HG03354 (cell line): ENCODE measurements around the gene DRG2.

Experiments used
- ATAC-seq: cut with Tn5 transposase; IDR thresholded peaks from one replicate; pipeline ENCODE4 v1.9.1; 2021; ENCODE audit warnings: mild to moderate bottlenecking; ENCODE audit not compliant: unreplicated experiment, poor library complexity, severe bottlenecking

DRG2 gene

DNA sequence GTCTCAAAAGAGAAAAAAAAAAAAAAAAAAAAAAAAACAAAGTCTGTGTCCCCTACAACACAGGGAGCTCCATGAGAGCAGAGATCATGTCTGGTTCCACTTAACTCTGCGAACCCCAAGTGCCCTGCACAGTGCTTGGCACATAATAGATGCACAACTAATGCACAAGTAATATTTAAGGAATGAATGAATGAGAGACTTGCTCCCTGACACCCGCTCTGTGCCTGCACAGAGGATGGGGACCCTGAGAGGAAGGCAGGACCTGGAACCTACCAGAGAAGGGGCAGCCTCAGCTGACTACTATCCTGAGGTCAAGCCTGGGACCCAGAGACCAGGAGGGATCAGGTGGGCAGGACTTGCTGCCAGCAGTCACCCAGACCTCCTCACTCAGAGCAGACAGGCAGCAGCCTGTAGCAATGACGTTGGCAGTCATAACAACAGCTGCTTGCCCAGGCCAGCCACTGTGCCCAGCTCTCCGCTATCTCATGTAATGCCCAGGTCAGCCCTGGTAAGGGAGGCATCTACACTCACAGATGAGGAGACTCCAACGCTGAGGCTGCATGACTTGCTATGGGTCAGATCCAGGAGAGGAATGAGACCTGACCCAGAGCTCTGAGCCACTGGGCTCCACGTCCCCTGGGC, 23.7 kb downstream of the DRG2 start:
- ATAC-seq, result no peak

DNA sequence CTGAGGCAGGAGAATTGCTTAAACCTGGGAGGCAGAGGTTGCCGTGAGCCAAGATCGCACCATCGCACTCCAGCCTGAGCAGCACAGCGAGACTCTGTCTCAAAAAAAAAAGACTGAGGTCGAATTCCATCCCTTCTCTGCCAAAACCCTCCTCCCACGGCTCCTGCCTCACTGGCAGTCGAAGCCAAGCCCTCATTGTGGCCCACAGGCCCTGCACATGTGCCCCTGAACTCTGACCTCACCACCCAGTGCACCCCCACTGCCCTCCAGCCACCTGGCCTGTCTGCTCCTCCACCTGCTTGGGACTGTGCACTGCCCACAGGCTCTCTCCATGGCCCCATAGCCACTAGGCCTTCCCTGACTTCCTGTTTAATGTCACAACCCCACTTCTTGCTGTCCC, 27.8 kb downstream of the DRG2 start:
- ATAC-seq, result no peak

DNA sequence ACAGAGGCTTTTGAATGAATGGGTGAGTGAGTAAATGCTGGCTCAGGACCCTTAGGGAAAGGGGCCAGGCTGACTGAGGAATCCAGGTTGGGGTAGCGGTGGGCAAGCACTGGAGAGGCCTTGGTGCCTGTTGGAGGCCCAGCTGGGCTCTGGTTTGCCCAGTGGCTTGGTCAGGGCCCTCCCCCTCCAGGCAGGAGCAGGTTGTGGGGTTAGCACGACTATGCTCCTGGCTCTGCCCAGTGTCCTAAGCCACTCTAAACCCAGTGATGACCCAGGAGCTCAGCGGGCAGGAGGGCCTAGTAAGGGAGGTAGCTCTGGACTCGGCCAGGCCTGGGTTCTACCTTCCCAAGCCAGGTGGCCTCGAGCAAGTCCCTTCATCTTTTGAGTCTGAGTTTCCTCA, 28.3 kb downstream of the DRG2 start:
- ATAC-seq, result no peak

DNA sequence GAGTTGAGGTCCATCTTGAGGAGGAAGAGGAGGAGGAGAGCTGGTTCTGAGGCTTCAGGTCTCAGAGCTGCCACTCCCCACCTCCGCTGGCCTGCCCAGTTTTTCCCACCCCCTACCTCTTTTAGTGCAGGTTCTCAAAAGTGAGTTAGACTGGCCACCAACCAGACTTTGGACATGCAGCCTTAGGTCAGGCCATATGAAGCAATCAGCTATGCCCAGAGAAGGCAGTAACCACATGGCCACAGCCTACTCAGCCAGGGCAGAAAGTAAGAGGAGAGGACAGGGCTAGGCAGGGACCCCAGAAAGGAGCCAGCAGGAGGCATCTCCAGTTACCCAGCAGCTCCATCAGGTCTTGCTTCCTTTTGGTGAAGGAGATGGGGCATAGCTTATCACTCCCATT, 29.8 kb downstream of the DRG2 start:
- no peak for ATAC-seq

DNA sequence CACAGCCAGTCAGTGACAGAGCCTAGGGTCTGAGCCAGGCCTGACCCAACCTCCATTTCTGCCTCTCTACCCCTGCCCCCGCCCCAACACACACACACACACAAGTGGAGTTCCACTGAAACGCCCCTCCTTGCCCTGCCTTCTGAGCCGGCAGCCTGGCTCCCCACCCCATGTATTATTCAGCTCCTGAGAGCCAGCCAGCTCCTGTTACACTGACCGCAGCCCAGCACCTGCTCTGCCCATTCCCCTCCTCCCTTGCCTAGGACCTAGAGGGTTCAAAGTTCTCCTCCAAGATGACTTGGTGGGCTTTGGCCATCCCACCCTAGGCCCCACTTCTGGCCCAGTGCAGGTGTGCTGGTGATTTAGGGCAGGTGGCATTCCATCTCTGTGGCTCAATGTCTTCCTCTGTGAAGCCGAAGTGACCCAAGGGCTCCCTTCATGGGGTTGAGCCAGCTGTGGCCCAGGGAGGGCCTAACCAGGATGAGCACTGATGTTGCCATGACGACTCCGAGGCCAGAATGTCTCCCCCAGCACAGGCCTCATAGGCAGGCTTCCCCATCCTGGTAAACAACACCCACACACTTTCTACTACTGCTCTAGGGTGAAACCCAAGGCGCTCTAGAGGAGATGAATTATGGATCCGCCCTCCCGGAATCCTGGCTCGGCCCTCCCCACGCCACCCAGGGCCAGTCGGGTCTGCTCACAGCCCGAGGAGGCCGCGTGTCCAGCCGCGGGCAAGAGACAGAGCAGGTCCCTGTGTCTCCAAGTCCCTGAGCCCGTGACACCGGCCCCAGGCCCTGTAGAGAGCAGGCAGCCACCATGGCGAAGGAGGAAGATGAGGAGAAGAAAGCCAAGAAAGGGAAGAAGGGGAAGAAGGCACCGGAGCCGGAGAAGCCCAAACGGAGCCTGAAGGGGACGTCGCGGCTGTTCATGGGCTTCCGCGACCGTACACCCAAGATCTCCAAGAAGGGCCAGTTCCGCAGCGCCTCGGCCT, 30.5 kb downstream of the DRG2 start:
- ATAC-seq, result no peak

DNA sequence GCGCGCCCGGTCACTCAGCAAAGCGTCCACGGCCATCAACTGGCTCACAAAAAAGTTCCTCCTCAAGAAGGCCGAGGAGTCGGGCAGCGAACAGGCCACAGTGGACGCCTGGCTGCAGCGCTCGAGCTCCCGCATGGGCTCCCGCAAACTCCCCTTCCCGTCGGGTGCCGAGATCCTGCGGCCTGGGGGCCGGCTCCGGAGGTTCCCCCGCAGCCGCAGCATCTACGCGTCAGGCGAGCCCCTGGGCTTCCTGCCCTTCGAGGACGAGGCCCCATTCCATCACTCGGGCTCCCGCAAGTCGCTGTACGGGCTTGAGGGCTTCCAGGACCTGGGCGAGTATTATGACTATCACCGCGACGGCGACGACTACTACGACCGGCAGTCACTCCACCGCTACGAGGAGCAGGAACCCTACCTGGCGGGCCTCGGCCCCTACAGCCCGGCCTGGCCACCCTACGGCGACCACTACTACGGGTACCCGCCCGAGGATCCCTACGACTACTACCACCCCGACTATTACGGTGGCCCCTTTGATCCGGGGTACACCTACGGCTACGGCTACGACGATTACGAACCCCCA, 31.5 kb downstream of the DRG2 start:
- ATAC-seq, result no peak

DNA sequence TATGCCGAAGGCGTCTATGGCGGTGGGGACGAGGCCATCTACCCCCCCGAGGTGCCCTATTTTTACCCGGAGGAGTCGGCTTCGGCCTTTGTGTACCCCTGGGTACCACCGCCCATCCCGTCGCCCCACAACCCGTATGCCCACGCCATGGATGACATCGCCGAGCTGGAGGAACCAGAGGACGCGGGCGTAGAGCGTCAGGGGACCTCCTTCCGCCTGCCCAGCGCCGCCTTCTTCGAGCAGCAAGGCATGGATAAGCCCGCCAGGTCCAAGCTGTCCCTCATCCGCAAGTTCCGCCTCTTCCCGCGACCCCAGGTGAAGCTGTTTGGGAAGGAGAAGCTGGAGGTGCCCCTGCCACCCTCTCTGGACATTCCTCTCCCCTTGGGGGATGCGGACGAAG, 32.2 kb downstream of the DRG2 start:
- no peak for ATAC-seq

DNA sequence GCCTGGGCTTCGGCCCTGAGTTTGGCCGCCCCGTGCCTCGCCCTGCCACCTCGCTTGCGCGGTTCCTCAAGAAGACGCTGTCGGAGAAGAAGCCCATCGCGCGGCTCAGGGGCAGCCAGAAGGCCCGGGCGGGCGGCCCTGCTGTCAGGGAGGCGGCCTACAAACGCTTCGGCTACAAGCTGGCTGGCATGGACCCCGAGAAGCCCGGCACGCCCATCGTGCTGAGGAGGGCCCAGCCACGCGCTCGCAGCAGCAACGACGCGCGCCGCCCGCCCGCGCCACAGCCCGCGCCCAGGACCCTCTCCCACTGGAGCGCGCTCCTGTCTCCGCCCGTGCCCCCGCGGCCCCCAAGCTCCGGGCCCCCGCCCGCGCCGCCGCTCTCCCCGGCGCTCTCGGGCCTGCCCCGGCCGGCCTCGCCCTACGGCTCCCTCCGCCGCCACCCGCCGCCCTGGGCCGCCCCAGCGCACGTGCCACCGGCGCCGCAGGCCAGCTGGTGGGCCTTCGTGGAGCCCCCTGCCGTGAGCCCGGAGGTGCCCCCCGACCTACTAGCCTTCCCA, 32.8 kb downstream of the DRG2 start:
- ATAC-seq, result no peak

DNA sequence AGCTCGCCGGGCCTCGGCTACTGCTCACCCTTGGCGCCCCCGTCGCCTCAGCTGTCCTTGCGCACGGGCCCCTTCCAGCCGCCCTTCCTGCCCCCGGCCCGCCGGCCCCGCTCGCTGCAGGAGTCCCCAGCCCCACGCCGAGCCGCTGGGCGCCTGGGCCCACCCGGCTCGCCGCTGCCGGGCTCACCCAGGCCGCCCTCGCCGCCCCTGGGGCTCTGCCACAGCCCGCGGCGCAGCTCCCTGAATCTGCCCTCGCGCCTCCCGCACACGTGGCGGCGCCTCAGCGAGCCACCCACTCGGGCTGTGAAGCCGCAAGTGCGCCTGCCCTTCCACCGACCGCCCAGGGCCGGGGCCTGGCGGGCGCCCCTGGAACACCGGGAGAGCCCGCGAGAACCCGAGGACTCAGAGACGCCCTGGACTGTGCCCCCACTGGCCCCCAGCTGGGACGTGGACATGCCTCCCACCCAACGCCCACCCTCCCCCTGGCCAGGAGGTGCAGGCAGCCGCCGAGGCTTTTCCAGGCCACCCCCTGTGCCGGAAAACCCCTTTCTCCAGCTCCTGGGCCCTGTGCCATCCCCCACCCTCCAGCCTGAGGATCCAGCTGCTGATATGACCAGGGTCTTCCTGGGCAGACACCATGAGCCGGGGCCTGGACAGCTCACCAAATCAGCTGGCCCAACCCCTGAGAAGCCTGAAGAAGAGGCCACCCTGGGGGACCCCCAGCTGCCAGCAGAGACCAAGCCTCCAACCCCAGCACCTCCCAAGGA, 33.6 kb downstream of the DRG2 start:
- no peak for ATAC-seq

DNA sequence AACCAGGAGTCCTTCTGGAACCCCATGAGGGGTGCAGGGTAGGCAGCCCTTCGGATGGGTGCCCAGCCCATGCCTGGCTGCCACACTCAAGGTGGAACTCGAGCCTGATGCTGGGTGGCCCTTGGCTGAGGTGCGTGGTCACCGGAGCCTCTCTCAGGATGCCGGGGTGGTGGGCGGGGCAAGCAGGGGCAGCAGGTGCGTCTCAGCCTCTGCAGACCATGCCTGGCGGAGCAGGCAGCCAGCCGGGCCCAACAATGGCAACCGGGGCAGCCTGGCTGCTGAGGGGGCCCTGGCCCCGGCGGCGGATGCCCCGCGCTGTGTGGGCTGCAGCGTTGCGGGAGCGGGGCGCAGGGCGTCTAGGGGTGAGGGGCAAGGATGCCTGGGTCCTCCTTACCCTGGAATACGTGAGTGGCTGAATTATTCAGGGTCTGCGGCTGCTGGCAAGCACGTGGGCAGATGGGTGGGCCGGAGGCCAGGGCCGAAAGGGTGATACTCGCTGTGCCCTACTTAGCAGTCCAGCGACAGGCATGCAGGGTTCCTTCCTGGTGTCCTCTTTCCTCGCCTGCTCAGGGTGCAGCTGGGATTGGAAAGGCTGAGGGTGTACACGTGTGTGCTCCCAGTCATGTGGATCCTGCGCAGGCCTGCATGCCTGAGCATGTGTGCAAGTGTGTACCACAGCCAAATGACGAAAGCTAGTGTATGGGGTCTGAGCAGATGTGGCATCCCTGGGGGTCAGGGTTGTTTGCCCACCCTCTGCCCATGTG, 35.4 kb downstream of the DRG2 start:
- ATAC-seq, result no peak

DNA sequence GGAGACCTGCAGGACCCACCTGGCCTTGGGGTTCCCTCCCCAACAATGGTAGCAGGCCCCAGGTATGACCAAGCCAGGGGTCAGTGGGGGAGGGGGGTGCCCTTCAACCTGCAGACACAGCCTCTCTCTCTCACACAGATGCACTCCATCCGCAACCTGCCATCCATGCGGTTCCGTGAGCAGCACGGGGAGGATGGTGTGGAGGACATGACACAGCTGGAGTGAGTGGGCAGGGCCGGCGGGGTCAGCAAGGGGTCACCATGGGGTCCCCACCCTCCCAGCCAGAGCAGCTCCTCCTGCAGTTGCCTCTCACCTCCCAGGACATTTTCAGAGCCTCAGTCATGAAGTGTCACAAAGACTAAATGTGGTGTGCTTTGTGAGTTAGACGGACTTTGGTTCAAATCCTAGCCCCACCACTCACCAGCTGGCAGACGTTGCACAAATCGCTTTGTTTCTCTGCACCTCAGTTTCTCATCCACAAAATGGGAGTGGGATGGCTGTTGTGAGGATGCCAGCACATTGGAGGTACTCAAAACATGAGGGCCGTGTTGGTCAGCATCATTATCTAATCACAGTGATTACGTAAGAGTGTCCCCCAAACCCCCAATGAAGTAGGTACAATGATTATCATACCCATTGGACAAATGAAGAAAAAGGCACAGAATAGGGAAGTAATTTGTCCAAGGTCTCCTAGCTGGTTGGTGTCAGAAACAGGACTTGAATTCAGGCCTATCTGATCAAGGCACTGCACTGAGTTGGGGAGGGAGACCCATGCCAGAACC, 36.8 kb downstream of the DRG2 start:
- no peak for ATAC-seq

DNA sequence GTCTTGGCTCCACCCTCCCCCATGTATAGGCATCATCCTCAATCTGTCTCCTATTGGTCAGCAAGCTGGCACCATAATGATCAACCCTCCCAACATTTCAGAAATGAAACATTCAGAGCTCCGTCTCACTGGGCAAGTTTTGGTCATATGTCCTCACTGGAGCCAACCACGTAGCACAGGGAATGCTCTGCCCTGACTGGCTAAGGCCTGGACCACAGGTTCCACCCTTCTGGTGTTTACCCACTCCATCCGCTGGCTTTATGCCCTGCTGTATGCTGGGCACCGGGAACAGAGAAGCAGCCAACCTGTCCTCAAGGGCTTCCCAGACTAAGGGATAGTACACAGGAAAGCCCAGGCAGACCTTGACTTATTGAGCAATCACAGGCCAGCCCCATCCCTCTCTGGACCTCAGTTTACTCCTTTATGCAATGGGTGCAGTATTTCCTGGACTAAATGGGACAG, 41.3 kb downstream of the DRG2 start:
- no peak for ATAC-seq

DNA sequence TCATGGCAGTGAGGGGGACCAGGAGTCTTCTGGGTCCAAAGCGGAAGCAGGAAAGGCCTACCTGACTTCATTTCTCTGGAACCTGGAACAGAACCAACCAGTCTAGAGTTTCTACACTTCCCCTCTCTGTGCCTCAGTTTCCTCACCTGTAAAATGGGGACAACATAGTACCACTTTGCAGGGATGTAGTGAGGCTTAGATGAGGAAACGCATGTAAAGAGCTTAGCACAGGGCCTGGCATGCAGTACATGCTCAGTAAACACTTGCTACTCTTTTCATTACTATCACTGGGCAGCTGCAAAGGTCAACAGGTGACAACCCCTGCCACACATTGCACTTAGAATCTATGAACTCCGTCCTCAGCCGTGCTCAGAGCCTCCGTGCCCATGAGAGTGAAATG, 45.0 kb downstream of the DRG2 start:
- ATAC-seq, result no peak

DNA sequence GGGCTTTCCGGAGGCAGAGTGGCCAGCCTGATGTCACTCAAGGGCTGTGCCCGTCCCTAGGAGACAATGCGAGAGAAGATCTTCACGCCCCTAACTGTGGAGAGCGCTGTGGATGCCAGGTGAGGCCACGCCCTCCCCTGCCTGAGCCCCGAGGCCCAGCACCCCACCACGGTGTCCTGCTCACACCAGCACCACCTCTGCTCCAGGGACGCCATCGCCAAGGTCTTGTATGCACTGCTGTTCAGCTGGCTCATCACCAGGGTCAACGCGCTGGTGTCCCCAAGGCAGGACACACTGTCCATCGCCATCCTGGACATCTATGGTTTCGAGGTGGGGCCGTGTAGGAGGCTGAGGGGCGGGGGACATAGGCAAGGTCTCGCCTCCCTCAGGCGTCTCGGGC, 48.6 kb downstream of the DRG2 start:
- no peak for ATAC-seq

DNA sequence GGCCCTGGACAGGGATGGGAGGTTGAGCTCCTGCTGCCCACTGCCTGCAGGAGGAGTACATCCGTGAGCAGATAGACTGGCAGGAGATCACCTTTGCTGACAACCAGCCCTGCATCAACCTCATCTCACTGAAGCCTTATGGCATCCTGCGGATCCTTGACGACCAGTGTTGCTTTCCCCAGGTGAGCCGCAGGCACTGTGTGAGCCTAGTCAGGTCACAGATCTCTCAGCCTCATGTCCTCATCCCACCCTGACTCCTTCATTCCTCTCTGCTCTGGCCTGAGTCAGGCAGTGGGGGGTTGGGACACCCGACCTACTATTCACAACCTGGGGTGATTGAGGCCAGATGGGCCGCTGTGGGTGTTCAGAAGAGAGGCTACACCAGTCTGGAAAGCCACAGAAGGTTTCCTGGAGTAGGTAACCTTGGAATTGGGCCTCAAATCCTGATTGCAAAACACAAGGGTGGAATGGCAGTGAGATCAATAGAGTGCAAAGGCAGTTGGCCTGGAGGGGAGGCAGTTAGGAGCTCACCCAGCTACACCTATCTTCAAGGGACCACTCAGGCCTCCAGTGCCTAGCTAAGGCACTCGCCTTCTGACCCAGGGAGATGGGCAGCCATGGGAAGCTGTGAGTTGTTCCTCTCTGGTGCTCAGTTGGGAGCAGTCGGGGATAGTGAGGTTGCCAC, 50.5 kb downstream of the DRG2 start:
- ATAC-seq, result no peak

DNA sequence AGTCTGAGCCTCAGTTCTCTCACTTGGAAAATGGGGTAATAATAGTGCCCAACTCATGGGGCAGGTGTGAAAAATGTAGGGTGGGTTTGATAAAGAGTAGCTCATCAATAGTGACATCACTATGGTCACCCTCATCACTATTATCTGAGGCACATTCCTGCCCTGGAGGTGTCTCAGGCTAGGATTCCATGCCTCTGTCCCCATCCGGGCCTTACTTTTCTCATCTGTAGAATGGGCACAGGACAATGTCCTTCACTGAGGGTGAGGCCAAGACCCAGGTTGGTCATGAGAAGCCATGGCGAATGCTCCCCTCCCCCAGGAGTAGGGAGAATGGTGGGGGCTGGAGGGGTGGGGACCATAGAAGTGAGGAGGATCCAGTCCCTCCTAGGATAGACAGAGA, 51.3 kb downstream of the DRG2 start:
- ATAC-seq, result no peak

DNA sequence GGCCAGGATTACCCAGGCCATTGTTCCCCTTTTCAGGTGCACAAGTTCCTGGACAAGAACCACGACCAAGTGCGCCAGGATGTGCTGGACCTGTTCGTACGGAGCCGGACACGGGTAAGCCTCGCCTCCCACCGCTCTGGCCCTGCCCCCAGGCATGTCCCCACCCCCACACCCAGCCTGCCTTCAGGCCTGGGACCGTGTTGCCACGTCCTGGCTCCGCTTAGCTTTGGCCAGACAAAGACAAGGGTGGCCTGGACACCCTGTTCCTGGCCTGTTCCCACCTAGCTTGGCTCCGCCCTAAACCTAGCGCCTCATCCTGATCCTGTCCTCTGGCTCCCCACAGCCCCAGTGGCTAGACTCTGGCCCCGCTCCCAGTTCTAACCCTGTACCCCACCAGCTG, 51.8 kb downstream of the DRG2 start:
- ATAC-seq, result no peak

DNA sequence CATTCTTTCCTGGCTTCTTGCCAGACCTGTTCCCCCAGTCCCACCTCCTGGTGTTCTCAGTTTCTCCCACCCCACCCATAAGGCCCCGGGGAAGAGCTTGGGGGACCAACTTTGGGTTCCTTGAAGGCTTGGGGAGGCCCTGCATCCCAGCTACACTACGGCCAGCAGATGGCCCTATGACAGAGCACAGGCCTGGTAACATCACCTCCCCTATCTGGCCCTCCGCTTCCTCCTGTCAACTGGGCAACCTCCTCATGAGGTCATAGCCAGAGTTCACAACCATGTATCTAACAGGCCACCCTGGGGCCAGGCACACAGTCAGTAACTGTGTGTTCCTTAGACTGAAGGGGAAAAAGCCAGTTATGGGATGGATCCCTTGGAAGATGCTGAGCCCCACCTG, 52.2 kb downstream of the DRG2 start:
- ATAC-seq, result no peak
